Eye (tissue), 1 donor: ENCODE data around the gene AEBP1.
A peak's percentile ranks its signal among the peaks of the same experiment; 100 is the strongest.

Experiments used
- DNase-seq: peaks from one replicate; pipeline ENCODE4 v3.0.0-alpha.2; 2015

Gene AEBP1

GRCh38 chr7:44145479-44145968 is 41.4 kb downstream of the AEBP1 start:
- DNase-seq: peak; percentile 74

- DNase-seq: peak; percentile 92
Observed at GRCh38 chr7:44145969-44146911, 42.1 kb downstream of the AEBP1 start.

GRCh38 chr7:44147026-44147991 is 43.2 kb downstream of the AEBP1 start:
- DNase-seq: peak; percentile 89

- DNase-seq: peak; percentile 45
Observed at GRCh38 chr7:44148166-44148565, 44.0 kb downstream of the AEBP1 start.

DNA sequence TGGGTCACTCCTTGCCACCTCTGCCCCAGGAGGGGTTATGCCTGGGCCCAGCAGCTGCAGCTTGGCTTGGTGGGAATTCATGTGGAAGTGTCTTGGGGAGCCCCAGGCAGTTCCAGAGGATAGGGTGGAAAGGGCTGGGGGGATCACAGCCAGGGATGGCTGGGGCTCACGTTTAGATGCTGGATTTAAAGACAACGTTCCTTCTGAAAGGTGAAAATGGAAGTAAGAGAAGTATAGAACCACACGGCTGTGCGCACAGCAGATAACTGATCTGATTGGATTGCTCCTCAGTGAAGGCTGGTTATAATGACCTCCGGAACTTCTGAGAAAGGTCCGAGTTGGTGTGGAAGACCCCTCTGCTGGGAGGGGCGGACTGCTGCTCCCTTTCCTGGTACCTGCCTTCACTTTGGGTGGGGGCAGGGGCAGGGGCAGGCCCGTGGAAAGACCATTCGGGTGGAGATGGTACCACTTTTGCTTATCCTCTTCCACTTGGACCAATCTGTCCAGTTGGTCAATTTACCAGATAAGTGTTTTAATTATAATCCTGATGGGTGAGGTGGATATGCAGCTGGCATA is 44.9 kb downstream of the AEBP1 start:
- DNase-seq: no peak

GRCh38 chr7:44149571-44150465 is 45.7 kb downstream of the AEBP1 start:
- DNase-seq: no peak

- no peak for DNase-seq
Observed at GRCh38 chr7:44150466-44150832, 46.3 kb downstream of the AEBP1 start.

- no peak for DNase-seq
Observed at GRCh38 chr7:44150966-44151941, 47.1 kb downstream of the AEBP1 start.

DNA sequence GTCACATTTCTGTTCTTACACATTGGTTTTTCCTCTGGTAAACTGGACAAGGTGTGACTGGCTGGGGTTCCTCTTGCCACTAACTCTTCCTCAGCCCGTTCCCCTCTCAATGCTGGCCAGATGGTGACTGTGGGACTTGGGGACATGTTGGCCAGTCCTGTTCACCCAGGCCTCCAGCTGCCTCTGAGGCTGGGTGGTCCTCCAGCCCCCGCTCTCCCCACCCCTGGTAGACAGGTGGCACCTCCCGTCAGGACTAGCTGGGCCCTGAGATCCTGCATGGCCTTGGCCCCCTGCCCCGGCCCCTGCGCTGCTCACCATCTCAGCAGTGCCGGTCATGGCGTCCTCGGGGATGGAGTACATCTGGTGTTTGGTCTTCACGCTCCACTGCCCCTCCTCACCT is 47.8 kb downstream of the AEBP1 start:
- no peak for DNase-seq

- DNase-seq: no peak
Observed at GRCh38 chr7:44152971-44153947, 49.1 kb downstream of the AEBP1 start.

- DNase-seq: no peak
Observed at GRCh38 chr7:44153948-44154335, 49.8 kb downstream of the AEBP1 start.

- DNase-seq: no peak
Observed at GRCh38 chr7:44154703-44155102, 50.6 kb downstream of the AEBP1 start.

GRCh38 chr7:44155191-44156185 is 51.3 kb downstream of the AEBP1 start:
- no peak for DNase-seq

- no peak for DNase-seq
Observed at GRCh38 chr7:44156453-44157010, 52.4 kb downstream of the AEBP1 start.

- no peak for DNase-seq
Observed at GRCh38 chr7:44157116-44158080, 53.3 kb downstream of the AEBP1 start.

DNA sequence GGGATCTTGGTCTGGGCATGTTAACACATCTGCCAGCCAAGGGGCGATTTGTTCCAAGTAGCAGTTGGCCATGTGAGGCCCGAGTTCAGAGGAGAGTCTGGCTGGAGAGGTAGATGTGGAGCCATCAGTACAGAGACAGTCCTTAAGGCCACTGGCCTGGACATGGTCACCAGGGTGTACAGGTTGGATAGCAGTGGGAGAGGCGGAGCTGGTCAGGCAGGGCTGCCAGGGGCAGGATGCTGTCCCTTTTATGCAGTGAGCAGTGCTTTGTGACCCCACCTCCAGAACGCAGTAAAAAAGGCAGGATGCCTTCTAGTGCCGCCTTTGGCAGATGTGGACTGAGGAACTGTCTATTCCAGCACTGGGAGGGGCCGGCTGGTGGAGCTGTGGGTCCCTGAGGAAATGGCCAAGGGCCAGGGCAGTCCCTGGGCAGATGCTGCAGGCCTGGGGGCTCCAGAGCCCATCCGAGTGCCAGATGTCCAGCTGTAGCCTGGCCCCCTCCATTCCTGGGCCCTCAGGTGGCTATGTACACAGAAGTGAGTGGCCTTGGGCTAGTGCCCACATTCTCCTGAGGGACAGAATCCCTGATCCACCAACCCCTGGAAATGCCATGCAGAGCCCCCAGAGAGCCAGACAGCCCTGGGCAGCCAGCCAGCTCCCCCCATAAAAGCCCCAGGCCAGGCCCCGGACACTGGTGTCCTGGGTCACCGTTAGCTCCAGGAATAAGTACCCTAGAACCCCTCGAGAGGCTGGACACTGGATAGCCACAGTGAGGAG is 54.1 kb downstream of the AEBP1 start:
- no peak for DNase-seq
